HG02852 (cell line): ENCODE results near the gene KIAA1191.
A peak's percentile ranks its signal among the peaks of the same experiment; 100 is the strongest.

Experiments
- ATAC-seq: cut with Tn5 transposase; IDR thresholded peaks from one replicate; pipeline ENCODE4 v1.9.1; 2021; ENCODE audit warnings: mild to moderate bottlenecking, moderate library complexity; ENCODE audit not compliant: unreplicated experiment

Gene KIAA1191

GRCh38 chr5:176389135-176390123 lies 27.9 kb upstream of the KIAA1191 start:
- peak; percentile 30 for ATAC-seq

- peak; percentile 90 for ATAC-seq
Observed at GRCh38 chr5:176388444-176389134, 27.0 kb upstream of the KIAA1191 start, which contains the start of the genes HIGD2A and NOP16. TSS of gene HIGD2A (plus strand) at chr5:176388751. CDS start at chr5:176388820, 69 bp downstream. TSS of gene NOP16 (minus strand) at chr5:176388598. CDS start at chr5:176388539, 59 bp downstream.

- no peak for ATAC-seq
Observed at GRCh38 chr5:176388003-176388443, 26.5 kb upstream of the KIAA1191 start.

- ATAC-seq: no peak
Observed at GRCh38 chr5:176387384-176387925, 25.9 kb upstream of the KIAA1191 start.

- ATAC-seq: no peak
Observed at GRCh38 chr5:176386491-176386890, 24.9 kb upstream of the KIAA1191 start.

GRCh38 chr5:176384991-176385390 lies 23.4 kb upstream of the KIAA1191 start:
- no peak for ATAC-seq

DNA sequence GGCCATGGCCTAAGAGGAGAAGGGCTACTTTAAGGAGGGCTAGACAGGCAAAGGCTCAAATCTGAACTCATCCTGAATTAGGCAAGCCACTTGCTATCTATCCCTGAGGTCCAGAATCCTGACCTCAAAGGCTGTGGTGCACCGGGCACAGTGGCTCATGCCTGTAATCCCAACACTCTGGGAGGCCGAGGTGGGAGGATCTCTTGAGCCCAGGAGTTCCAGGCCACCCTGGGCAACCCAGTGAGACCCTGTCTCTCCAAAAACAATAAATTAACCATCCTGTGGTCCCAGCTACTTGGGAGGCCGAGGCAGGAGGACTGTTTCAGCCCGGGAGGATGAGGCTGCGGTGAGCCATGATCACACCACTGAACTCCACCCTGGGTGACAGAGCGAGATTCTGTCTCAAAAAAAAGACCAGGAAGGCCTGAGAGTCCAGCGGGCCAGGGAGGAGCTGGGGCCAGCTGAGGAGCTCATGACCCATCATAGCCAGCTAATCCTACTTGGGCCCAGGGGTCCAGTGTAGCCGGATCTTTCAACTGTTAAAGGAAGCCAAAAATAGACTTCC lies 22.9 kb upstream of the KIAA1191 start:
- ATAC-seq: no peak

GRCh38 chr5:176383961-176384360 lies 22.4 kb upstream of the KIAA1191 start:
- ATAC-seq: no peak

- ATAC-seq: no peak
Observed at GRCh38 chr5:176383248-176383905, 21.8 kb upstream of the KIAA1191 start.

DNA sequence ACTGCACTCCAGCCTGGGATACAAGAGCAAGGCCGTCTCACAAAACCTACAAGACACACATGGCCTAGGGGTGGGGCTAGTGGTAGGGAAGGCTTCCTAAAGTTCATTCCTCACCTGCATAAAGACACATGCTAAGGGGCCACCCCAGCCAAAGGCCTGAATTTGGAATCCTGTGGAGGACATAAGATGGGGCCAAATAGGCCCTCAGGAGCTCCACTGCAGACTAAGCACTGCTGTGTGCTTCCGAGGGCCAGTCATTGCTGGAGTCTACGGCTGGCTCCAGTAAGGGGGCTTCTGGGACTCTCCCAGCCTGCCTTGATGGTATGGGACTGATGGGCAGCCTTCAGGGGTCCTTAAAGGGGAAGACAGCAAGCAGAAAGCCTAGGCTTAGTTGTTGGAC lies 21.2 kb upstream of the KIAA1191 start:
- no peak for ATAC-seq

GRCh38 chr5:176381979-176382378 lies 20.4 kb upstream of the KIAA1191 start:
- no peak for ATAC-seq

DNA sequence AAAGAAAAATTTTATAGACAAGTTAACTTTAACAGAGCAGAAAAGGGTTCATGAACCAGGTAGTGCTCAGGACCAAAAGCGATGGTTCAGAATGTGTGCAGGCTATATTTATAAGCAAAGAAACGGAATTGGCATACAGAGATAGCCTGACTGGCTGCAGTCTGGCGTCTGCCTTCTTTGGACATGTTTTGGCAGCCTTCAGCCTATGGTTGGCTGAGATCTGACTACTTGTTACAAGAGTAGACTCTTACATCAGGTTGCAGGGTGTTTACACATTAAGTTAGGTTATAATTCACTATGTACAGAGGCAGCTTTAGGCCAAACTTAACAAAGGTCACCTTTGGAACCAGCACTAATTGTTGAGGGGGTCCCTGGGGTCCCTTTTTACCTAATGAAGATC lies 19.9 kb upstream of the KIAA1191 start:
- no peak for ATAC-seq

DNA sequence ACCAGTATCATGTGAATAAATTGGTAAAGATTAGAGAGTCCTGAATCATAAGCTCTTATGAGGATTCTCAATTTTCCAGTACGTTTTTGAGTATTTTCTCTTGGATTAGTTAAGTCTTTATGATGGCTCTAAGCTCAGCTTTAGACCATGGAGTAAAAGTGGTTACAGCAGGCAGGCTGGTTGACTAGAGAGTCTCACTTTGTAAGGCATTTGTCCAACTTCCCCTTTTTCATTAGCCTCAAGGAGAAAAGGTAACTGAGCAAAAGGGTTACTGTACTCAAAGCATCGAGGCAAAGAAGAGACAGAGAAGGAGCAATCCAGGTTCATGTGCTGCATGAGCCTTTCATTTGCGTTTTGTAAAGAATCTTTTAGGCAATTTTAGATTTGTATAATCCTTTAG lies 18.3 kb upstream of the KIAA1191 start:
- ATAC-seq: peak; percentile 77

- no peak for ATAC-seq
Observed at GRCh38 chr5:176373100-176373818, 11.7 kb upstream of the KIAA1191 start.

- ATAC-seq: no peak
Observed at GRCh38 chr5:176371621-176372539, 10.3 kb upstream of the KIAA1191 start.

DNA sequence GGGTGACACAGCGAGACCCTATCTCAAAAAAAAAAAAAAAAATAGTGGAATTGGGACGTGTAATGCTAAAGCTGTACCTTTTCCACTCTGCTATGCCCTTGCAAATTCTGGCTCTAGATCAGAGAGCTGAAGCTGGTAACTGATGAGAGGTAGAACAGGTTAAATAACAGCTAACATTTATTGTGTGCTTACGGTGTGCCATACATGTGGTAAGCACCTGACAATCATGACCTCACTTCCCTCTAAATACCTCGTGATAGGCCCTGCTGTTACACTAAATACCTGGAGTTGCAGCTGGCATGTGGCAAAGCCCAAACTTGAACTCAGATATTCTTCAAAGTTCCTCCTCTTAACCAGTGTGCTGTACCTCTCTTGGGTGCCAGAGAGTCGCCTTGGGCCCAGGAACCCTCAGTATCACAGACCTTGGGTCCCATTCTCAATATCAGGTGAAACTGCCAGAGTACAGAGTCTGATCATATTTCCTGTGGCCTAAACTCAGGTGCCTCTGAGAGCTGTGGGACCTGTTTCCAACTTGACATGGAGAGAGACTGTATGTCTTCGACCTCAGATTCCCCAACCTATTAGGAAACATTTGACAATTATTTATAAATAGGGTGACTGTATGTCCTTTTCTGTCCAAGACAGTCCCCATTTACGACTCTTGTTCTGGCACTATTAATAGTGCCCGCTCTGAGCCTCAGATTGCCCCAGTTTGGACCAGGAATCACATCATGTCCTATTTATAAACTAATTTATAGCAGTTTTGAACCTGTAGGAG lies 8.6 kb upstream of the KIAA1191 start:
- ATAC-seq: no peak

GRCh38 chr5:176368726-176369125 lies 7.2 kb upstream of the KIAA1191 start:
- no peak for ATAC-seq
